Thymus (tissue), 11 donors: ENCODE data around the gene EBF3. TPM values are rescaled to one million over a fixed set of nuclear protein-coding genes. Genes with fewer than 3 reads are reported as not detected.

Experiments
- DNase-seq, 9 donors: peaks; one replicate each; pipeline ENCODE4 v3.0.0-alpha.2; 2013; ENCODE audit warnings: low spot score in 9 of 9, low read depth in 6 of 9, missing footprints in 1 of 9
- H3K27ac ChIP-seq, 2 donors: one replicate each; pipeline ENCODE4 v1.5.1; 2013; ENCODE audit warnings: control low read depth in 1 of 2, low read depth in 1 of 2, low read length in 1 of 2, mild to moderate bottlenecking in 1 of 2, moderate library complexity in 1 of 2
- H3K27me3 ChIP-seq, 2 donors: one replicate each; pipeline ENCODE4 v1.5.1; 2013; ENCODE audit warnings: low read length in 1 of 2; ENCODE audit not compliant: control insufficient read depth in 2 of 2, insufficient read depth in 1 of 2
- H3K36me3 ChIP-seq, 2 donors: one replicate each; pipeline ENCODE4 v1.5.1; 2013; ENCODE audit warnings: low read length in 1 of 2, mild to moderate bottlenecking in 1 of 2, moderate library complexity in 1 of 2; ENCODE audit not compliant: control insufficient read depth in 2 of 2, insufficient read depth in 2 of 2
- H3K4me1 ChIP-seq, 2 donors: one replicate each; pipeline ENCODE4 v1.5.1; 2013; ENCODE audit warnings: low read length in 2 of 2; ENCODE audit not compliant: control insufficient read depth in 2 of 2, insufficient read depth in 2 of 2
- H3K4me3 ChIP-seq, 2 donors: one replicate each; pipeline ENCODE4 v1.5.1; 2013; ENCODE audit warnings: low read length in 2 of 2, control low read depth in 1 of 2, mild to moderate bottlenecking in 1 of 2
- H3K9me3 ChIP-seq, 2 donors: one replicate each; pipeline ENCODE4 v1.5.1; 2013; ENCODE audit warnings: low read length in 1 of 2, mild to moderate bottlenecking in 1 of 2; ENCODE audit not compliant: control insufficient read depth in 2 of 2, insufficient read depth in 1 of 2
- WGBS: extraction: QIAGEN DNeasy Blood & Tissue Kit; methylation state at CpG from one replicate; pipeline ENCODE4 v1.1.7; 2013; 5-methylcytosine and 5-hydroxymethylcytosine counted together
- polyA plus RNA-seq: library from polyadenylated mRNA; stranded (reverse); fragments of 200-250 nt; gene quantifications from one replicate; pipeline ENCODE4 v1.2.3, GENCODE V29; 2013
- total RNA-seq: library from RNA; stranded (reverse); fragments of 120-200 nt; gene quantifications from one replicate; pipeline ENCODE4 v1.2.4, GENCODE V29; 2013
- donor health status: healthy.

Gene EBF3
- total and polyA plus RNA-seq, 2 donors: 1.5 to 1.9 TPM

DNA sequence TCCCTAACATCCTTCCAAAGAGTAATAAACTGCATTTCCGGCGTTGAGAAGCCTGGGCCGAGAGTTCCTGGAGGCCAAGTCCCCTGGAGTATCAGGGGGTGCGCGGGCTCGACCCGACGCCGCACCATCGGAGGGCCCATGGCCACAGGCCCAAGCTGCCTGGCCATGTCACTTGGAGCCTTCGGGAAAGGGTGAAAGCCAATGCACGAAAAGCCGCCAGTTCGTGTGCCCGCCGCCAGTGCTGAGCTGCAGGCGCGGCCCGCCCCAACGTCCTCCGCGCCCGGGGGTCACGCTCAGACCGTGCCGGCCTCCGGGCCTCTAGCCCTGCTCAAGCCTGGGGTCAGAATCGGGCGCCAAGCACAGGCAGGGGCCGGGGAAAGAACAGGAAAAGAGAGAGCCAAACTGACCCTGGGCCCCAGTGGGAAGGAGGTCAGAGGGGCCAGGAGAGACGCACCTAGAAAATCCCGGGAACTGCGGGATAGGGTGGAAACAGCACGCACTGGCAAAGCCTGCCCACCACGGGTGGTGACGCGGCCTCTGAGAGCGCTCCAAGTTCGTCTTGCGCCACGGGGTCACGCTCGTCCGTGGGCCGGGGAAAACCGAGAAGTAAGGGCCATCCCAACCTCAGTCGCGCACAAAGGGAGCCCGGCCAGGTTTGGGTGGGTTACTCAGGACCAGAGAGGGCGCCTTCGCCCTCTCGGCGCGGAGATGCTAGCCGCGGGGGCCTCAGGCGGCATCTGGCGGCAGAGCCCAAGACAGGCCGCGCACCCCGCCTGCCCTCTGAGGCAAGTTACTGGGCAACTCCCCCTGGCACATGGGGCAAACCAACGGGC lies 4.2 kb upstream of the EBF3 start:
- Histone ChIP-seq H3K4me1 (peaks cover 6 to 9% of the 10 kb centered on the region in 2 donors), H3K36me3 (no peaks in the 10 kb centered on the region), H3K27ac (no peak overlapping the region), H3K27me3 (peaks cover 96 to 97% of the 10 kb centered on the region in 2 donors), H3K9me3 (peaks cover 0 to 3% of the 10 kb centered on the region in 2 donors), H3K4me3 (no peak overlapping the region)
- no peak for DNase-seq
- WGBS: 6% methylated on average over 62 of the region's 62 CpGs

DNA sequence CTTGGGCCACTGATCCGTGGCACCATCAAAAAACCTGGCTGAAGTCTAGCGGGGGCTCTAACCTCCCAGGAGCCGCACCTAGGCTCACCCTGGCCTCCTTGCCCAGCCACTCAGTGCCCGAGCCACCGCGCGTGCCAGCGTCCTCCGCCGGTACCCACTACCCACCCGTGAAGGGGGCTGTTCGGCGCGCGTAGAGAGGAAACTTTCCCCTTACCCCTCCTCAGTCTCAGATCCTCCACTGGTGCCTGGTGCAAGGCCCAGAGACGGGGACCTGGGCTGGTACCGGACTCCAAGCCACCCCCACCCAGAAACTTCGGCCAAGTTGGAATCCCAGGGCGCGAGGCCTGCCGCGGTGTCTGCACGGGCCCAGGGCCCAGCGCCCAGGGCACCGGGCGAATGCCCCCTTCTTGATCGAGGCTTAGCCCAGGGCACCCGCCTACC lies 3.5 kb upstream of the EBF3 start:
- no peak for DNase-seq
- Histone ChIP-seq H3K27me3 (peaks cover 97 to 98% of the 10 kb centered on the region in 2 donors), H3K36me3 (no peaks in the 10 kb centered on the region), H3K27ac (no peak overlapping the region), H3K4me1 (peaks cover 9 to 14% of the 10 kb centered on the region in 2 donors), H3K9me3 (peaks cover 0 to 3% of the 10 kb centered on the region in 2 donors), H3K4me3 (no peak overlapping the region)
- 15% methylated on average over 28 of the region's 28 CpGs for WGBS

DNA sequence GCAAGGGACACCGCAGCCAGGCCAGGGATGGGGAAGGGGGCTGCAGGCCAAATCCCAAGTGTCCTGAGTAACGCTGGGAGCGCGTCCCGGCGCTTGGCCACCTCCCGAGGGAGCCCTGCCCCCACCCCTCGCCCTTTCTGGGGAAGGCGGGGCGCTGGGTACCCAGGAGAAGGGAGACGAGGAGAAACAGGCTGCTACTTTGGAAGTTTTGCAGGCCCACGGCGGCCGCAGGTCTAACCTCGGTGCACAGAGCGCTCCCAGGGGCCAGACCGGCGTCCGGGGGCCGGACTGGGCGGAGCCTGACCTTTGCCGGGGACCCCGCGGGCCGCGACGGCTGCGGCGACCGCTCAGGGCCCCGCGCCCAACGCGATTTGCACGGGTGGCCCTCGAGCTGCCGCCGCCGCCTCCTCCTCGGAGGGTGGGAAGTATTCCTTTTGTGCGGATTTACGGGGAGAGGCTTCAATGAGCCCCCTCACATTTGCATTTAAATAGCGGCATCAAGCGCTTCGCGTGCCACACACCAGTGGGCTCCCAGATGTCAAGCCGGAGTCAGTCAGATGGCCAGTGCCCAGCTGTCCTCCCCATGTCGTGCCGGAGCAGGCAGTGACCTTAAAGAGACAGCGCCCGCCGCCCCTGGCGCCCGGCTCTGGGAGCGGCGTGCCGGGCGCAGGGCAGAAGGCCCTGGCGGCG lies 3.0 kb upstream of the EBF3 start:
- WGBS: 7% methylated on average over 60 of the region's 60 CpGs
- H3K27me3 ChIP-seq: peaks cover 97 to 98% of the 10 kb centered on the region in 2 donors
- H3K27ac ChIP-seq: no peak overlapping the region
- no peak overlapping the region for H3K4me3 ChIP-seq
- DNase-seq: no peak
- H3K36me3 ChIP-seq: no peaks in the 10 kb centered on the region
- peaks cover 0 to 3% of the 10 kb centered on the region in 2 donors for H3K9me3 ChIP-seq
- H3K4me1 ChIP-seq: peaks cover 9 to 14% of the 10 kb centered on the region in 2 donors

DNA sequence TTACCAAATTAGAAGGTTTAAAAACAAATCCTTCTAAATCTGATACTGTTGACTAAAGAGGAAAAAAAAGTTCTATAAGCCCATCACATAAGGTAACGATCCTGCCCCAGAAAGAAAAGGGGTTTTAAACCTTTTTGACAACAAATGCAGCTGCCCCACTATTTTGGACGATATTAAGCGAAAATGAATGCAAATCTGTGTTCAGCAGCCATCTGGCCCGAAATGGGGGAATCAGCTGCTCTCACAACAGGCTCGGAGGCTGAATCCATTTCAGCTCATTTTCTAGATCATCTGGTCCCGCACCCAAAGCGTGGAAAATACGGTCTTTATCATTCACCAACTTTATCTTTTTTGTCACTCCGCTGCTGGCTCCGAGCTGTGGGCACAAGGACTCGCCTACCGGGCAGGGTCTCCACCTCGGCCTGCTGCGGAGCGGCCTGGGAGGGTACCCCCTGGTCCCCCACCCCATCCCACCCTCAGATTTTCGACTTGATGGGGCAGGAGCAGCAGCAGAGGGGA lies 2.4 kb upstream of the EBF3 start:
- peaks cover 94 to 98% of the 10 kb centered on the region in 2 donors for H3K27me3 ChIP-seq
- H3K27ac ChIP-seq: no peak overlapping the region
- 11% methylated on average over 16 of the region's 16 CpGs for WGBS
- H3K36me3 ChIP-seq: no peaks in the 10 kb centered on the region
- DNase-seq: no peak
- H3K4me1 ChIP-seq: peaks cover 9 to 14% of the 10 kb centered on the region in 2 donors
- H3K4me3 ChIP-seq: no peak overlapping the region
- peaks cover 0 to 3% of the 10 kb centered on the region in 2 donors for H3K9me3 ChIP-seq

DNA sequence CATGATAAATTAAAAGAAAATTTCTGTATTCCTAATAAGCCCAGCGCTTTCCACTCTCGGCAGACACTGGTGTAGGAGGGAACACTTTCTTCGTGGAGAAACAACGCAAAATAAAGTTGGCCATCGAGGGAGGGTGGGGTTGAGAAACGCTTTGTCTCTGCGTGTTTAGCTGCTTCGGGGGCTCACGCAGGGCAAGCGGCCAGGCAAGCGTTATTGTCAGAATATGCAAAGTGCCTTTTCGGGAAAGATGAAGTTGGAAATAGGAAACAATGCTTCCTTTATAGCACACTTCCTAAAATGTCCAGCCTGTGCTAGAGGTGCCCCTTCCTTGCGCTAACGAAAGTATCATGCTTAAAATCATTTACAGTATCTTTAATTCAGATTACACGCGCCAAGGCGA lies 1.9 kb upstream of the EBF3 start:
- peaks cover 9 to 14% of the 10 kb centered on the region in 2 donors for H3K4me1 ChIP-seq
- no peaks in the 10 kb centered on the region for H3K36me3 ChIP-seq
- H3K27me3 ChIP-seq: peaks cover 94 to 99% of the 10 kb centered on the region in 2 donors
- no peak for DNase-seq
- peaks cover 0 to 3% of the 10 kb centered on the region in 2 donors for H3K9me3 ChIP-seq
- H3K27ac ChIP-seq: no peak overlapping the region
- 11% methylated on average over 17 of the region's 17 CpGs for WGBS
- no peak overlapping the region for H3K4me3 ChIP-seq

DNA sequence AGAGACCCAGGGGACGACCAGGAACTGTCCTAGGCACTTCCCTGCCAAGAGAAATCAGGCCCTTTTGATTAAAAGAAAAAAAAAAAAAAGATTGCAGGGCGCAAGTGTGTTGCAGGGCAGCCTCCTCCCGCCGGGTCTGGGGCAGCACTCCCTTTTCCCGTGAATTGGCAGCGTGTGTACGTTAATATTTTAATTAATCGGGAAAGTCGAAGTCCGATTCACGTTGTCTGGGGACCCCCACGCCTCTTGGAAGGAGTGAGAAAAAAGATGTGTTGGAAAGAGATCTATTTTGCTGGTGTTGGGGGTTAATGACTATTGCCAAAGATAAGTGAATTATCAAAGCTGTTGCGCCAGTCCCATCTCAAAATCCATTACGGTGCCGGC lies 1.3 kb upstream of the EBF3 start:
- Histone ChIP-seq H3K4me1 (peaks cover 9 to 14% of the 10 kb centered on the region in 2 donors), H3K27ac (no peak overlapping the region), H3K4me3 (no peak overlapping the region), H3K36me3 (no peaks in the 10 kb centered on the region), H3K27me3 (peaks cover 94 to 99% of the 10 kb centered on the region in 2 donors), H3K9me3 (peaks cover 0 to 3% of the 10 kb centered on the region in 2 donors)
- 10% methylated on average over 15 of the region's 15 CpGs for WGBS
- no peak for DNase-seq

DNA sequence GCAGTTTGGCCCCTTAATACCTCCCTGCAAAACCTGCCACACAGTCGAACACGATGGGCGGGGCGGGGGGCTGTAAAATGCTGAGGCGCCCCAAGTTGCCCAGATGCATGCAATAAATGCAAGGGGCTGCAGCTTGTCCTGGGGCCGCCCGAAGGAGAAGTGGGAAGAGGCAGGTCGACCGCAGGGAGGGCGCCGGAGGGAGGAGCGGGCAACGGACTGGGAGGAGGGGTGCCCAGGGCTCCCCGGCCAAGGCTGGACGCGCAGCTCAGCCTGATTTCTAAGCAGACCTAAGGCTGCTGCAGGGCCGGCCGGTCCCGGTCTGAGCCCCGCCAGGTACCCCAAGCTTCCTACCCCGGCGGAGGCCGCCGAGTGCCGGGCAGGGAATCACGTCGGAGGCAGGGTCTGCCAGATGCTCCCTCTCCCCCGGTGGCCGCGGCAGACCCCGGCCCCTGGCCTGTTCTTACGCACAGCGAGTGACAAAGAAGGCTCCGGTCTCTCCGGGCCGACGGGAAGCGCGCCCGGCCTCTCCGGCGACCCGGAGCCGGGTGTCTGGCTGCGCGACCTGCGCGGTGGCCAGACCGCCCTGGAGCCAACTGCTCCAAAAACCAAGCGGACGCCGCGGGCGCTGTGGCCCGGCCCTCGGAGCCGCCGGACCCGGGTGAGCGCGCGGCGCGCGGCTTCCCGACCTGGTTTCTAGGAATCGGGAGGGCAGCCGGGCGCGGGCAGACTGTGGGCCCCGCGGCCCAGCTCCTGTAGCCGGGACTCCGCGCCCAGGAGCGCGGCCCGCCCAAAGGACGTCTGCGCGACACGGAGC lies 744 bp upstream of the EBF3 start:
- H3K4me3 ChIP-seq: peak overlapping the region; percentile 13 to 60
- H3K9me3 ChIP-seq: peaks cover 0 to 3% of the 10 kb centered on the region in 2 donors
- no peak overlapping the region for H3K27ac ChIP-seq
- H3K36me3 ChIP-seq: no peaks in the 10 kb centered on the region
- no peak for DNase-seq
- 5% methylated on average over 82 of the region's 82 CpGs for WGBS
- H3K4me1 ChIP-seq: peaks cover 9 to 14% of the 10 kb centered on the region in 2 donors
- H3K27me3 ChIP-seq: peaks cover 94 to 99% of the 10 kb centered on the region in 2 donors

DNA sequence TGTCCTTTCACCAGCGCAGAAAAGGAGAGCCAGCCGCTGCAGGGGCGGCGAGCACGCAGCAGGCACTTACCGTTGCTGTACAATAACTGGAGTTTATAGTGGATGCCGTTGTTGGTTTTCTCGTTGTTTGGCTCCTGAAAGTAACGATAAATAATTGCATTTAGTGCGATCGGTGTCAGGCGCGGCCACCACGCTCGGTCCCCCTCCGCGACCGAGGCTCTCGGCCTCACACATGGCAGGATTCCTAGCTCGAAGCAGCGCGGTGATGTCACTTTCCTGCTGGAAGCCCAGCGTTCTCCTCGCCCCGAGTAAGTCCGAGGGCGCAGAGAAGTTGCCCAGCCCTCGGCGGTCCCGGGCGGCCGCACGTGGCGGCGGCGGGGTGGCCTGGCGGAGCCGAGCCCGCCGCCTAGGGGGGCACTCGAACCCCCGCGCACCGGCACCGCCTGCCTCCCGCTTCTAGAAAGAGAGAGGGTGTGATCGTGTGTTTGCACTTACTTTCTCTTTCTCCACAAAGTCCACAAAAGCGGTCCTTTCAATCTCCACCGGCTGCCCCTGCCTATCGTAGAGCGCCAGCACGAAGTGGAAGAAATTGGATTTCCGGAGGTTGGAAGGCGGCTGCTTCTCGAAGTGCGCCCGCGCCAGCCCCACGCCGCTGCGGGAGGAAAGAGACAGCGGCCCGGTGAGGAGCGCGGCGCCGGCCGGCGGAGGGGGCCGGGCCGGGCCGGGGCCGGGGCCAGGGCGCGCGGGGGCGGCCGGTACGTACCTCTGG lies 1.0 kb downstream of the EBF3 start:
- H3K27ac ChIP-seq: no peak overlapping the region
- peaks cover 10 to 14% of the 10 kb centered on the region in 2 donors for H3K4me1 ChIP-seq
- DNase-seq: peak in 1 of 9 donors; percentile 46
- WGBS: 2% methylated on average over 79 of the region's 79 CpGs
- peaks cover 94 to 99% of the 10 kb centered on the region in 2 donors for H3K27me3 ChIP-seq
- H3K9me3 ChIP-seq: no peaks in the 10 kb centered on the region
- H3K36me3 ChIP-seq: no peaks in the 10 kb centered on the region
- H3K4me3 ChIP-seq: peak overlapping the region in 1 of 2 donors; percentile 60
